Upper lobe of left lung (tissue), 4 donors: ENCODE results near the gene SRGAP3.

Experiments used
- EP300 ChIP-seq, 4 donors: sonication (generic); formaldehyde crosslinking; IDR thresholded peaks; one replicate each; pipeline ENCODE4 v1.5.1; 2017; ENCODE audit warnings: antibody characterized with exemption in 4 of 4, control low read depth in 2 of 4
- POLR2AphosphoS5 ChIP-seq, 2 donors: sonication (generic); formaldehyde crosslinking; IDR thresholded peaks; one replicate each; pipeline ENCODE4 v1.5.1; 2017; ENCODE audit warnings: antibody characterized with exemption in 2 of 2

DNA sequence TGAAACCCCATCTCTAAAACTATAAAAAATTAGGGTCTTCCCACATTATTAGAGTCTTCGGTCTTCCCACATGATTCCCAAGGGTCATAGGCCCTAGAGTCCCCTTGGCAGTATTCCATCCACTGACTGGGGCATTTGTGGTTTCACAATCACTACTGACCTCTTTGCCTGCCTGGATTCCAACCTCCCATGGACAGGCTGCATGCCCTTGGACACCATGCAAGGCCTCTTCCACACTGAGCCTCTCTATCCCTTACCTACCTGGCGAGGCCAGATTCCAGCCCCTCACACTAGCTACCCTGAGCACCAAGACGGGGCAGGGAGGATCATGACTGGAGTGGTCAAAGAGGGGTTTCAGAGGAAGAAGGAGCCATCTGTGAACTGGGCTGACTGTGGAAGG, 64.4 kb downstream of the SRGAP3 start:
- TF ChIP-seq POLR2AphosphoS5 (IDR thresholded peaks at IDR 0.05) (no peak), EP300 (IDR thresholded peaks at IDR 0.05) (no peak)
